HG03175 (cell line): Measurements from ENCODE around the gene NEIL3.

Source experiments
- ATAC-seq: cut with Tn5 transposase; IDR thresholded peaks from one replicate; pipeline ENCODE4 v1.9.1; 2021; ENCODE audit warnings: mild to moderate bottlenecking, moderate library complexity; ENCODE audit not compliant: unreplicated experiment

Gene NEIL3

GRCh38 chr4:177405508-177405907, 95.8 kb downstream of the NEIL3 start:
- no peak for ATAC-seq

- ATAC-seq: no peak
Measured at GRCh38 chr4:177408023-177408422, 98.3 kb downstream of the NEIL3 start.

GRCh38 chr4:177410566-177410965, 100.9 kb downstream of the NEIL3 start:
- ATAC-seq: no peak

- ATAC-seq: no peak
Measured at GRCh38 chr4:177411996-177412395, 102.3 kb downstream of the NEIL3 start.
